ENCODE results near the gene CEACAM6. TPM values are rescaled to one million over a fixed set of nuclear protein-coding genes. Genes with fewer than 3 reads are reported as not detected.
A peak's percentile ranks its signal among the peaks of the same experiment; 100 is the strongest.

The CEACAM6 gene
- total RNA-seq, 4 donors from 2014 or later: under 0.01 to 1.3 (median 0.69) TPM; not detected in 1

- 52% methylated on average over 9 of the region's 9 CpGs for WGBS
Observed at GRCh38 chr19:41799444-41800000, 44.2 kb downstream of the CEACAM6 start.

DNA sequence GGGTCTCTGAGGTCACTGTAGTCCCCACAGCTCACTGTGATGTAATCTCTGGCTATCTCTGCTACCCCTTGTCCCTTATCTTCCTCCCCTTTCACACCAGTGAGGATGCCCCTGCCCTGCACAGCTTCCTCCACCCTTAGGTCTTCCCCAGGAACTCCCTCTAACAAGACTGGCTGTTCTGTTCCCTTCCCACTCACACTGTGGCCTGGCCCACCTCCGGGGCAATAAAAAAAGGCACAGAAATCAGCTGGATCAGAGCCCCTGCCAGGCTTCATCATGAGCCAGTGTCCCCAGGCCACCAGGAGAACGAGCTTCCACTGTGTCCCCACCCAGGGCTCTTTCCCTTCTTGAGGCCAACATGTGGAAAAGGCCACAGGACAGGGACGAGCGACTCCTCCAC, 45.7 kb downstream of the CEACAM6 start:
- 77% methylated on average over 3 of the region's 4 CpGs for WGBS
- no peak overlapping the region for H3K4me3 ChIP-seq
- no peaks in the 10 kb centered on the region for H3K9me3 ChIP-seq
- no peaks in the 10 kb centered on the region for H3K27me3 ChIP-seq
- peaks cover 0 to 7% (median 6%) of the 10 kb centered on the region in 4 donors for H3K4me1 ChIP-seq
- intact Hi-C loops (cut with DNase I): no loop called here
- no peaks in the 10 kb centered on the region for H3K36me3 ChIP-seq
- H3K27ac ChIP-seq (replicated peaks in 1 of 4): peak overlapping the region in 1 of 4 donors; percentile 6
- no peak for TF ChIP-seq POLR2AphosphoS5 (IDR thresholded peaks at IDR 0.05)
- TF ChIP-seq POLR2A (IDR thresholded peaks at IDR 0.05; ENCODE audit: low read depth): no peak
- no peak for TF ChIP-seq EP300 (IDR thresholded peaks at IDR 0.05)
- no peak for TF ChIP-seq CTCF (IDR thresholded peaks at IDR 0.05)
- no peak for DNase-seq (ENCODE audit: extremely low spot score)

More at GRCh38 chr19:41799444-41800000, 44.2 kb downstream of the CEACAM6 start:
- H3K36me3 ChIP-seq: no peaks in the 10 kb centered on the region
- H3K4me1 ChIP-seq: peaks cover 0 to 7% (median 6%) of the 10 kb centered on the region in 4 donors
- no peaks in the 10 kb centered on the region for H3K9me3 ChIP-seq
- no peak for DNase-seq (ENCODE audit: extremely low spot score)
- TF ChIP-seq EP300 (IDR thresholded peaks at IDR 0.05): no peak
- TF ChIP-seq POLR2A (IDR thresholded peaks at IDR 0.05; ENCODE audit: low read depth): no peak
- TF ChIP-seq CTCF (IDR thresholded peaks at IDR 0.05): no peak
- no peak for TF ChIP-seq POLR2AphosphoS5 (IDR thresholded peaks at IDR 0.05)
- intact Hi-C loops (cut with DNase I): no loop called here
- no peak overlapping the region for H3K4me3 ChIP-seq
- peaks cover 0 to 6% (median 0%) of the 10 kb centered on the region in 4 donors for H3K27me3 ChIP-seq
- H3K27ac ChIP-seq (replicated peaks in 1 of 4): no peak overlapping the region

DNA sequence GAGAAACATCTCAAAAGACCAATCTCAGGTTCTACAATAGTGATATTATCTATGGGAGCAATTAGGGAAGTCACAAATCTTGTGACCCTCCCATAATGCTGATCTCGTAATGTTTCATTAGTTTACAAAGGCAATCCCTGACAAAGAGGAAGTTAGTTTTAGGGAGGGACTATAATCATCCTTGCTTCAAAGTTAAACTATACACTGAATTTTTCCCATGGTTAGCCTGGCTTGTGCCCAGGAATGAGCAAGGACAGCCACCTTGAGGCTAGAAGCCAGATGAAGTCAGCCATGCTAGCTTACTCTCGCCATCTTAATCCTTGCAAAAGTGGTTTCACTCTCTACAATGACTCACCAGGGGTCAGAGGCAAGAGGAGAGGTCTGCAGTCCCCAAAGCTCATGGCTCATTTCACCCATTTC, 46.5 kb downstream of the CEACAM6 start:
- H3K27ac ChIP-seq (replicated peaks in 1 of 4): peak overlapping the region in 1 of 4 donors; percentile 6
- DNase-seq (ENCODE audit: extremely low spot score): no peak
- TF ChIP-seq EP300 (IDR thresholded peaks at IDR 0.05) (no peak), POLR2A (IDR thresholded peaks at IDR 0.05; ENCODE audit: low read depth) (no peak), CTCF (IDR thresholded peaks at IDR 0.05) (no peak), POLR2AphosphoS5 (IDR thresholded peaks at IDR 0.05) (no peak)
- intact Hi-C loops (cut with DNase I): no loop called here
- no peaks in the 10 kb centered on the region for H3K36me3 ChIP-seq
- no peaks in the 10 kb centered on the region for H3K9me3 ChIP-seq
- H3K27me3 ChIP-seq: no peaks in the 10 kb centered on the region
- no peak overlapping the region for H3K4me3 ChIP-seq
- H3K4me1 ChIP-seq: peaks cover 0 to 7% (median 6%) of the 10 kb centered on the region in 4 donors
- WGBS: 50% methylated on average over 2 of the region's 2 CpGs

GRCh38 chr19:41802770-41803169, 47.4 kb downstream of the CEACAM6 start:
- intact Hi-C loops (cut with DNase I): no loop called here
- Histone ChIP-seq H3K27ac (replicated peaks in 1 of 4) (no peak overlapping the region), H3K4me3 (no peak overlapping the region), H3K27me3 (peaks cover 0 to 7% (median 0%) of the 10 kb centered on the region in 4 donors), H3K4me1 (peaks cover 0 to 7% (median 6%) of the 10 kb centered on the region in 4 donors), H3K36me3 (no peaks in the 10 kb centered on the region), H3K9me3 (no peaks in the 10 kb centered on the region)
- WGBS: 86% methylated on average over 2 of the region's 2 CpGs
- no peak for TF ChIP-seq EP300 (IDR thresholded peaks at IDR 0.05)
- no peak for TF ChIP-seq CTCF (IDR thresholded peaks at IDR 0.05)
- no peak for TF ChIP-seq POLR2A (IDR thresholded peaks at IDR 0.05; ENCODE audit: low read depth)
- TF ChIP-seq POLR2AphosphoS5 (IDR thresholded peaks at IDR 0.05): no peak
- DNase-seq (ENCODE audit: extremely low spot score): no peak

- intact Hi-C loops (cut with DNase I): no loop called here
- H3K4me3 ChIP-seq: no peak overlapping the region
- H3K27ac ChIP-seq (replicated peaks in 1 of 4): no peak overlapping the region
- TF ChIP-seq EP300 (IDR thresholded peaks at IDR 0.05) (no peak), CTCF (IDR thresholded peaks at IDR 0.05) (no peak), POLR2A (IDR thresholded peaks at IDR 0.05; ENCODE audit: low read depth) (no peak), POLR2AphosphoS5 (IDR thresholded peaks at IDR 0.05) (no peak)
- H3K4me1 ChIP-seq: peaks cover 0 to 2% (median under 1%) of the 10 kb centered on the region in 4 donors
- DNase-seq (ENCODE audit: extremely low spot score): no peak
- WGBS: 70% methylated on average over 3 of the region's 3 CpGs
- H3K27me3 ChIP-seq: peaks cover 0 to 17% (median 0%) of the 10 kb centered on the region in 4 donors
- H3K9me3 ChIP-seq: no peaks in the 10 kb centered on the region
- no peaks in the 10 kb centered on the region for H3K36me3 ChIP-seq
Observed at GRCh38 chr19:41804336-41804735, 49.0 kb downstream of the CEACAM6 start.
